Tibial nerve (tissue), 4 donors: ENCODE measurements around the gene FUT8. TPM values are rescaled to one million over a fixed set of nuclear protein-coding genes. Genes with fewer than 3 reads are reported as not detected.

ENCODE experiments used
- DNase-seq, 2 donors: peaks; one replicate each; pipeline ENCODE4 v3.0.0-alpha.2; 2019; ENCODE audit warnings: low spot score in 2 of 2
- H3K27ac ChIP-seq, 4 donors: fragments of 200-600 bp; sonication (generic) in 3 of 4; one replicate each; pipeline ENCODE4 v1.5.1; 2017 to 2019; ENCODE audit warnings: mild to moderate bottlenecking in 1 of 4
- H3K27me3 ChIP-seq, 2 donors: fragments of 200-600 bp; sonication (generic) in 1 of 2; one replicate each; pipeline versions ENCODE4 v1.5.1 to v1.6.0; 2017 to 2019
- H3K36me3 ChIP-seq, 3 donors: fragments of 200-600 bp; sonication (generic); one replicate each; pipeline ENCODE4 v1.5.1; 2018 to 2019
- H3K4me1 ChIP-seq, 4 donors: fragments of 200-600 bp; sonication (generic) in 3 of 4; one replicate each; pipeline ENCODE4 v1.5.1; 2017 to 2019
- H3K4me3 ChIP-seq, 4 donors: fragments of 200-600 bp; sonication (generic) in 3 of 4; one replicate each; pipeline ENCODE4 v1.5.1; 2017 to 2019; ENCODE audit warnings: mild to moderate bottlenecking in 1 of 4, moderate library complexity in 1 of 4
- H3K9me3 ChIP-seq, 4 donors: fragments of 200-600 bp; sonication (generic) in 3 of 4; one replicate each; pipeline ENCODE4 v1.5.1; 2017 to 2019
- CTCF ChIP-seq, 5 experiments: fragments of 200-600 bp in 3 of 5; fragments of 450-650 bp in 2 of 5; sonication (generic) in 3 of 5; IDR thresholded peaks; one replicate each; pipeline ENCODE4 v1.5.1; 2016 to 2019; ENCODE audit warnings: antibody characterized with exemption in 5 of 5, mild to moderate bottlenecking in 3 of 5, moderate library complexity in 2 of 5
- EP300 ChIP-seq, 2 donors: sonication (generic); formaldehyde crosslinking; IDR thresholded peaks; one replicate each; pipeline ENCODE4 v1.6.1; 2017; ENCODE audit warnings: antibody characterized with exemption in 2 of 2, mild to moderate bottlenecking in 1 of 2
- POLR2A ChIP-seq, 2 donors: fragments of 450-650 bp; IDR thresholded peaks; one replicate each; pipeline ENCODE4 v1.6.1; 2017; ENCODE audit warnings: antibody characterized with exemption in 2 of 2, mild to moderate bottlenecking in 2 of 2, moderate library complexity in 2 of 2
- WGBS, 2 donors: methylation state at CpG; one replicate each; pipeline ENCODE4 v1.1.5; 2018; 5-methylcytosine and 5-hydroxymethylcytosine counted together
- total RNA-seq, 4 donors: library from RNA; depleted of rRNA; stranded (reverse); fragments of >200 nt; gene quantifications; one replicate each; pipeline ENCODE4 v1.1.0, GENCODE V29; 2016

The FUT8 gene
- total RNA-seq, 4 donors from 2014 or later = 69.6 to 114 (median 91.2) TPM

GRCh38 chr14:65658202-65658601, 245.7 kb downstream of the FUT8 start:
- no peak for DNase-seq
- Histone ChIP-seq H3K4me3 (no peak overlapping the region), H3K27me3 (no peaks in the 10 kb centered on the region), H3K9me3 (peaks cover 0 to 6% (median 1%) of the 10 kb centered on the region in 4 donors), H3K36me3 (no peaks in the 10 kb centered on the region), H3K4me1 (no peaks in the 10 kb centered on the region), H3K27ac (no peak overlapping the region)
- no peak for TF ChIP-seq CTCF (IDR thresholded peaks at IDR 0.05)
- TF ChIP-seq EP300 (IDR thresholded peaks at IDR 0.05) = no peak
- no peak for TF ChIP-seq POLR2A (IDR thresholded peaks at IDR 0.05)

GRCh38 chr14:65661865-65662264, 249.3 kb downstream of the FUT8 start:
- no peaks in the 10 kb centered on the region for H3K4me1 ChIP-seq
- H3K27ac ChIP-seq = no peak overlapping the region
- no peak overlapping the region for H3K4me3 ChIP-seq
- TF ChIP-seq CTCF (IDR thresholded peaks at IDR 0.05) = no peak
- no peak for TF ChIP-seq EP300 (IDR thresholded peaks at IDR 0.05)
- TF ChIP-seq POLR2A (IDR thresholded peaks at IDR 0.05) = no peak
- H3K9me3 ChIP-seq = no peaks in the 10 kb centered on the region
- 93 to 95% methylated on average over 3 of the region's 3 CpGs for WGBS, 2 donors
- no peaks in the 10 kb centered on the region for H3K27me3 ChIP-seq
- H3K36me3 ChIP-seq = no peaks in the 10 kb centered on the region
- no peak for DNase-seq

- Histone ChIP-seq H3K9me3 (no peaks in the 10 kb centered on the region), H3K27ac (no peak overlapping the region), H3K36me3 (peaks cover 0 to 10% (median 0%) of the 10 kb centered on the region in 3 donors), H3K4me3 (no peak overlapping the region), H3K4me1 (no peaks in the 10 kb centered on the region), H3K27me3 (no peaks in the 10 kb centered on the region)
- no peak for TF ChIP-seq CTCF (IDR thresholded peaks at IDR 0.05)
- TF ChIP-seq EP300 (IDR thresholded peaks at IDR 0.05) = no peak
- TF ChIP-seq POLR2A (IDR thresholded peaks at IDR 0.05) = no peak
- DNase-seq = no peak
Measured at GRCh38 chr14:65664436-65664835, 251.9 kb downstream of the FUT8 start.

GRCh38 chr14:65676361-65677014, 264.0 kb downstream of the FUT8 start:
- no peak for TF ChIP-seq CTCF (IDR thresholded peaks at IDR 0.05)
- TF ChIP-seq EP300 (IDR thresholded peaks at IDR 0.05) = no peak
- TF ChIP-seq POLR2A (IDR thresholded peaks at IDR 0.05) = no peak
- Histone ChIP-seq H3K27me3 (no peaks in the 10 kb centered on the region), H3K4me3 (no peak overlapping the region), H3K27ac (no peak overlapping the region), H3K9me3 (no peaks in the 10 kb centered on the region), H3K36me3 (no peaks in the 10 kb centered on the region), H3K4me1 (no peaks in the 10 kb centered on the region)
- 48 to 56% methylated on average over 5 of the region's 5 CpGs for WGBS, 2 donors
- DNase-seq = no peak

GRCh38 chr14:65685572-65685971, 273.0 kb downstream of the FUT8 start:
- H3K27me3 ChIP-seq = no peaks in the 10 kb centered on the region

More at GRCh38 chr14:65685572-65685971, 273.0 kb downstream of the FUT8 start:
- no peak for DNase-seq
- TF ChIP-seq EP300 (IDR thresholded peaks at IDR 0.05) = no peak
- no peak for TF ChIP-seq CTCF (IDR thresholded peaks at IDR 0.05)
- no peak for TF ChIP-seq POLR2A (IDR thresholded peaks at IDR 0.05)
- H3K36me3 ChIP-seq = peaks cover 0 to 14% (median 0%) of the 10 kb centered on the region in 3 donors
- no peaks in the 10 kb centered on the region for H3K9me3 ChIP-seq
- H3K4me3 ChIP-seq = no peak overlapping the region
- no peaks in the 10 kb centered on the region for H3K4me1 ChIP-seq
- 90 to 93% methylated on average over 2 of the region's 2 CpGs for WGBS, 2 donors
- no peak overlapping the region for H3K27ac ChIP-seq
